COLO829 (cell line): ENCODE results near the gene DCLRE1A.
A peak's percentile ranks its signal among the peaks of the same experiment; 100 is the strongest.
"Not testable (repeated sequence)": the region's sequence is repeated elsewhere in the genome, so short reads cannot be mapped to it uniquely, and the experiment has no call there.

Experiments
- DNase-seq: peaks from one replicate; pipeline ENCODE4 v3.0.0; 2012; ENCODE audit warnings: low spot score

DCLRE1A gene

GRCh38 chr10:113857210-113857609, 3.3 kb upstream of the DCLRE1A start:
- DNase-seq = no peak

- peak; percentile 3 for DNase-seq
Observed at GRCh38 chr10:113856563-113856962, 2.7 kb upstream of the DCLRE1A start.

GRCh38 chr10:113854761-113855588, 1.1 kb upstream of the DCLRE1A start:
- peak; percentile 26 for DNase-seq

- peak; percentile 2 for DNase-seq
Observed at GRCh38 chr10:113853578-113854012, 287 bp downstream of the DCLRE1A start.

- no peak for DNase-seq
Observed at GRCh38 chr10:113849946-113850345, 3.9 kb downstream of the DCLRE1A start.

GRCh38 chr10:113849140-113849803, 4.6 kb downstream of the DCLRE1A start:
- DNase-seq = no peak

- DNase-seq = no peak
Observed at GRCh38 chr10:113846036-113846435, 7.8 kb downstream of the DCLRE1A start.

GRCh38 chr10:113843972-113844485, 9.9 kb downstream of the DCLRE1A start:
- no peak for DNase-seq

- DNase-seq = no peak
Observed at GRCh38 chr10:113842171-113842570, 11.7 kb downstream of the DCLRE1A start.

- not testable (repeated sequence) for DNase-seq
Observed at GRCh38 chr10:113828567-113828966, 25.3 kb downstream of the DCLRE1A start.

GRCh38 chr10:113825791-113826190, 28.1 kb downstream of the DCLRE1A start:
- no peak for DNase-seq

- DNase-seq = no peak
Observed at GRCh38 chr10:113823389-113823788, 30.5 kb downstream of the DCLRE1A start.

GRCh38 chr10:113822174-113822573, 31.7 kb downstream of the DCLRE1A start:
- no peak for DNase-seq

GRCh38 chr10:113821306-113821705, 32.6 kb downstream of the DCLRE1A start:
- DNase-seq = not testable (repeated sequence)

GRCh38 chr10:113820507-113820906, 33.4 kb downstream of the DCLRE1A start:
- no peak for DNase-seq

GRCh38 chr10:113819989-113820388, 33.9 kb downstream of the DCLRE1A start:
- no peak for DNase-seq

- not testable (repeated sequence) for DNase-seq
Observed at GRCh38 chr10:113814700-113815099, 39.2 kb downstream of the DCLRE1A start.

- no peak for DNase-seq
Observed at GRCh38 chr10:113808168-113808567, 45.7 kb downstream of the DCLRE1A start.

GRCh38 chr10:113806503-113806902, 47.4 kb downstream of the DCLRE1A start:
- no peak for DNase-seq

- DNase-seq = no peak
Observed at GRCh38 chr10:113802997-113803396, 50.9 kb downstream of the DCLRE1A start.

- no peak for DNase-seq
Observed at GRCh38 chr10:113801569-113801968, 52.3 kb downstream of the DCLRE1A start.

- no peak for DNase-seq
Observed at GRCh38 chr10:113791691-113792090, 62.2 kb downstream of the DCLRE1A start.

GRCh38 chr10:113788604-113789083, 65.2 kb downstream of the DCLRE1A start:
- DNase-seq = peak; percentile 34
